Activated CD4-positive, alpha-beta T cell treated with anti-CD3 and anti-CD28 coated beads, Interleukin-2, amount 10 ng/mL, durations not matched to agents 24 days and 14 days (primary cell): ENCODE data around the gene ACTL7B. TPM values are rescaled to one million over a fixed set of nuclear protein-coding genes. Genes with fewer than 3 reads are reported as not detected.
A peak's percentile ranks its signal among the peaks of the same experiment; 100 is the strongest.

ENCODE experiments used
- DNase-seq: peaks from one replicate; pipeline ENCODE4 v3.0.0; 2022
- H3K27ac Mint-ChIP-seq: one replicate; pipeline ENCODE4 v1.8.0; 2022; ENCODE audit warnings: mild to moderate bottlenecking, mixed read lengths
- H3K27me3 Mint-ChIP-seq: one replicate; pipeline ENCODE4 v1.8.0; 2022; ENCODE audit warnings: mixed read lengths
- H3K36me3 Mint-ChIP-seq: one replicate; pipeline ENCODE4 v1.8.0; 2022; ENCODE audit warnings: low read depth, mild to moderate bottlenecking, mixed read lengths
- H3K4me1 Mint-ChIP-seq: one replicate; pipeline ENCODE4 v1.8.0; 2021; ENCODE audit warnings: mixed read lengths
- H3K4me3 Mint-ChIP-seq: one replicate; pipeline ENCODE4 v1.8.0; 2022; ENCODE audit warnings: mild to moderate bottlenecking, moderate library complexity, mixed read lengths
- H3K9me3 Mint-ChIP-seq: one replicate; pipeline ENCODE4 v1.8.0; 2021; ENCODE audit warnings: mixed read lengths
- intact Hi-C: fragments of 100-400 bp; cut with micrococcal nuclease; formaldehyde crosslinking; loops from one replicate; pipeline ENCODE4 v1.15.1; 2023
- total RNA-seq: library from RNA; stranded (reverse); gene quantifications from 2 replicates; pipeline ENCODE4 v1.2.3, GENCODE V29; 2022

ACTL7B gene
- total RNA-seq, 1 donor from 2014 or later: not detected

DNA sequence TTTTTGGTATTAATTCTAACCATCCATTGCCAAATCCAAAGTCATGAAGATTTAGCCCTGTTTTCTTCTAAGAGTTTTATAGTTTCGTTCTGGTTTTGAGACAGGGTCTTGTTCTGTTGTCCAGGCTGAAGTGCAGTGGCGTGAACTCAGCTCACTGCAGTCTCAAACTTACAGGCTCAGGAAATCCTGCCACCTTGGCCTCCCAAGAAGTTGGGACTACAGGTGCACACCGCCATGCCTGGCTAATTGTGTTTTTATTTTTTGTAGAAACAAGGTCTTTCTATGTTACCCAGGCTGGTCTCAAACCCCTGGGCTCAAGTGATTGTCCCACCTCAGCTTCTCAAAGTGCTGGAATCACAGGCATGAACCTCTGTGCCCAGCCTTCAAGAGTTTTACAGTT, 27.3 kb upstream of the ACTL7B start:
- H3K4me3 Mint-ChIP-seq: no peak overlapping the region
- H3K36me3 Mint-ChIP-seq: peaks cover 47% of the 10 kb centered on the region
- no peak overlapping the region for H3K27ac Mint-ChIP-seq
- peaks cover 11% of the 10 kb centered on the region for H3K4me1 Mint-ChIP-seq
- no peaks in the 10 kb centered on the region for H3K27me3 Mint-ChIP-seq
- no peaks in the 10 kb centered on the region for H3K9me3 Mint-ChIP-seq
- intact Hi-C loops: loop anchor here (10.0 kb wide), 1 partner anchor 532 kb away; no protein-coding TSS in a partner anchor
- DNase-seq: no peak

DNA sequence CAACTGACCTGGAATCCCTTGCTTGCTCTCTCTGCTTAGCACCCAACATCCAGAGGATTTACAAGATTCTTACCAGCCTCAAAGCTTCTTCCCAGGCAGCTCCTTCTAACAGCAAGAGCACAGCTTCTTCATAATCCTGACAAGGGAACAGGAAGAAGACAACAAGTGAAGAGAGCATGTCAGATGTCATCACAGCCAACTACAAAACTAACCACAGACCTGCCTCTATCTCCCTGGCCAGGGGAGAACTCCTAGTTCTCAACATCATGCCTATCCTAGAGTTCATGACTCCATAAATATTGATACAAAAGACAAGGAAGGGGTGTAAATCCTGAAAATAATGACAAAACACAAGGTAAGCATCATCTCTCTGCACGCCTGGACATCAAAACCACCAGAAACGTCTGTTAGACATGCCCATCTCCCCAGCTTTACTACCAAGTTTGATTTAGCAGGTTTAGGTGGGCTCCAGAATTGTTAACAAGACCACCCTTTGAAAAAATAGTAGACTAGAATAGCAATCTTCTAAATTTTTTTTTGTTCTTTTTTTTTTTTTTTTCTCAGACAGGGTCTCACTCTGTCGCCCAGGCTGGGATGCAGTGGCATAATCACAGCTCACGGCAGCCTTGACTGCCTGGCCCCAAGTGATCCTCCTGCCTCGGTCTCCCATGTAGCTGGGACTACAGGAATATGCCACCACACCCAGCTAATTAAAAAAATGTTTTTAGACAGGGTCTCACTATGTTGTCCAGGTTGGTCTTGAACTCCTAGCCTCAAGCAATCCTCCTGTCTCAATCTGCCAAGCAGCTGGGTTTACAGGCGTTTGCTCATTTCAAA, 26.5 kb upstream of the ACTL7B start:
- no peak overlapping the region for H3K4me3 Mint-ChIP-seq
- peaks cover 11% of the 10 kb centered on the region for H3K4me1 Mint-ChIP-seq
- H3K27ac Mint-ChIP-seq: peak overlapping the region; percentile 36
- DNase-seq: no peak
- intact Hi-C loops: loop anchor here (10.0 kb wide), 1 partner anchor 533 kb away; no protein-coding TSS in a partner anchor
- no peaks in the 10 kb centered on the region for H3K9me3 Mint-ChIP-seq
- no peaks in the 10 kb centered on the region for H3K27me3 Mint-ChIP-seq
- peaks cover 52% of the 10 kb centered on the region for H3K36me3 Mint-ChIP-seq

DNA sequence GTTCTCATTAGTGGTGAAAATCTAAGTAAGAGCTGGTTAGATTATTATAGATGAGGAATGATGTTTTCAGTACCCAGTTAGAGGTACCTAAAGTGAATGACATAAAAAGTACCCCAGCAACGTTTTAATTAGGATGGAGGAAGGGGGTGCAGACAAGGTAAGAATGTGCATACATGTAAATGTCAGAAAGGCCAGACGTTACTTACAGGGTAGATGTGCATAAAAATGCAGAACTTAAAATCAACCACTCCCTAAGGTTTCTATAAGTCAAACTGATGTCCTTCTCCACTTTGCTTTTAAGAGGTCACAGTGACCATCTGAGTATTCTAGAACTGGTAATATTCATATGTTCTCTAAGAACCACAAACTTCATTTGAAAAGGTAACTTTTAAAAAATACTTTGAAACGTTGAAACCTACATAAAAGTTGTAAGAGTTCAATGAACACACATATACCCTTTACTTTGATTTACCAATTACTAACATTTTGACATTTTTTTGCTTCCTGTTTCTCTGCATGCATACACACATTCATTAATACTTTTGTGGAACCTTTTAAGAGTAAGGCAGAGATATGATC, 25.0 kb upstream of the ACTL7B start:
- peaks cover 3% of the 10 kb centered on the region for H3K4me1 Mint-ChIP-seq
- H3K27ac Mint-ChIP-seq: no peak overlapping the region
- no peak for DNase-seq
- intact Hi-C loops: loop anchor here (10.0 kb wide), 1 partner anchor 534 kb away; no protein-coding TSS in a partner anchor
- H3K36me3 Mint-ChIP-seq: peaks cover 45% of the 10 kb centered on the region
- H3K4me3 Mint-ChIP-seq: no peak overlapping the region
- H3K9me3 Mint-ChIP-seq: no peaks in the 10 kb centered on the region
- H3K27me3 Mint-ChIP-seq: no peaks in the 10 kb centered on the region

DNA sequence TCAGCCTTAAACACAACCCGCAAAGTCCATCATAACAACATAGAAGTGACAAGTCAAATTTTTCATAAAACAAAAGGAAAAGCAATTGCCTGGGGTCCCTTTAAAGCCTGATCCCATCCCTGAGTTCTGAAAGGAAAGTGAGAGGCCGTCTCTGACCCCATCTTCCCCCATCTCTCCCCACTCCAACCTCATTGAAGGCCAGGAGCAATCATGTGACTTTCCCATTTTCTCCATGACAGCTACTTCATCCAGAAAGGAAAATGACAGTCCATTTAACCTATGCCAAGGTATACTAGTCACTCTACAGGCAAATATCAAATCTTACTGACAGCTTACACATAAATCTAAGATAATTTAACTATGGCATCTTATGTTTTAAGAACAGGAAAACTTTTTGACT, 21.7 kb upstream of the ACTL7B start:
- intact Hi-C loops: no loop called here
- H3K4me1 Mint-ChIP-seq: peaks cover 2% of the 10 kb centered on the region
- H3K4me3 Mint-ChIP-seq: no peak overlapping the region
- H3K36me3 Mint-ChIP-seq: peaks cover 57% of the 10 kb centered on the region
- H3K27ac Mint-ChIP-seq: no peak overlapping the region
- no peak for DNase-seq
- no peaks in the 10 kb centered on the region for H3K9me3 Mint-ChIP-seq
- H3K27me3 Mint-ChIP-seq: no peaks in the 10 kb centered on the region

DNA sequence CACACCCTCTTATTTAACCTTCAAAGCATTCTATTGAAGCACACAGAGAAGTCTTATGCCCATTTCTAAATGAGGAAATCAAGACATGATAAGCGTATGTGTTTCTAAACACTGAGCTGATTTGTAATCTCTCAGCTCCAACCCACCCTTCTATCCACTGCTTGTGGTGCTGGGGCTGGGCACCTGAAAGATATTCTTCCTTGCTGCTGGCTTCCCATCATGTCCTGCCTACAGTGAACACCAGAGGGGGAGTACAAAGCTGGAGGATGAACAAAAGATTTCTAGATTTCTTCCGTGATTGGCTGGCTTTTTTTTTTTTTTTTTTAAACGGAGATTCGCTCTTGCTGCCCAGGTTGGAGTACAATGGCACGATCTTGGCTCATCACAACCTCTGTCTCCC, 20.6 kb upstream of the ACTL7B start:
- intact Hi-C loops: no loop called here
- Mint-ChIP-seq H3K27me3 (no peaks in the 10 kb centered on the region), H3K27ac (no peak overlapping the region), H3K9me3 (no peaks in the 10 kb centered on the region), H3K36me3 (peaks cover 62% of the 10 kb centered on the region), H3K4me1 (peaks cover 2% of the 10 kb centered on the region), H3K4me3 (no peak overlapping the region)
- DNase-seq: no peak

DNA sequence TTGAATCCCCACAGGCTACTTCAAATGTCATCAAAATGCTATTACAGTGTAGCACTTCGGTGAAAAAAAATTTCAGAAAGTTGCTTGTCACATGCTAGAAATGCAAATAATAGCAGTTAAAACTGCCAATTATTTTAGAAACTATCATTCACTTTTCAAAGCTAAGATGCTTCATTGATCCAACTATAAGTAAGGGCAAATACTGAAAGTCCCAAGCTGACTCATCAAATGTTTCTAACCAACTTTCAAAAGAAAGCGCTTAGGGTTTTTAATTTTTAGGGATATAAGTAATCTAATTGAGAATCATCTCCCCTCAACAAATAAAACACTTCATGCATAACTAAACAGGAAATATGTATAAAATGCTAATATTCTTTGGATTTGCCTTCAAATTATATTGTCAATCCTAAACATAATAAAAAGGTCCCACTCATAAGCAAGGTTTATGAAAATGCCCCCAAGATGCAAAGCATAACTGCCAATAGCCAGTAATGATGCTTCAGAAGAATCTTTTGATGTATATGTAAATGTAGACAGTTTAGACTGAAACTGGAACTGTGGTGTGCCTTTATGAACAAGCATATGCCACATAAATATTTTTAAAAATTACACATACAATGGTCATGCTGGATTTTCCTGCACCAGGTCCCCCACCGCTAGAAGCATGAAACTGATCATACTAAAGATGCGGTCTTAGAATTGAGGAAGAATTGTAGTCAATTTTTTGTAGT, 18.4 kb upstream of the ACTL7B start:
- Mint-ChIP-seq H3K4me3 (no peak overlapping the region), H3K4me1 (peaks cover 2% of the 10 kb centered on the region), H3K27me3 (no peaks in the 10 kb centered on the region), H3K27ac (no peak overlapping the region), H3K9me3 (peaks cover 4% of the 10 kb centered on the region), H3K36me3 (peaks cover 67% of the 10 kb centered on the region)
- DNase-seq: no peak
- intact Hi-C loops: no loop called here

DNA sequence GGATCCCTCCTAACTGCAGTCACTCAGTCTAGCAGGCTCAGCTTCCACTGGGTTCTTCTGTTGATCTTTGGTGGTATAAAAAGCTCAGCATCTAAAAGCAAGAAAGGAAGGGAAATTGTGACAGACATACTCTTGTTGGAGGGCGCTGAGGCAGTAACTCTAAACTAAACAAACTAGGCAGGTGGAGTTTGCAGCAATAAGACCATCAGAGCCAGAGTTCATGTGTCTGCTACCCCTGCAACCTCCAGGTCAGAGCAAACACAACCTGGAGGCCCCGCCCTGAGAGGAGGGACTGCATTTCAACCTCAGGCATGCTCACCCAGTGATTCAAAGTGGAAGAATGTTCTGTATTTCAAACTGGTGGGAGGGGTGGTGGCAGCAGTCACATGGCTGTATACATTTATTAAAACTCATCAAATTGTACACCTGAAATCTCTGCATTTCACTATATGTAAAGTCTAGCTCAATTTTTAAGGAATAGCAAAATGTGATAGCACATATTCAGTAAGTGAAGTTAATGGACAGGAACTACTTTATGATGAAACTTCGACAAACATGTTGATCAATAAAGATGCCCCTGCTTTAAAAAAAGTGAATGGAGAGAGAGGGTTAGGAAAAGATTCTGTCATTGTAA, 13.4 kb upstream of the ACTL7B start:
- H3K9me3 Mint-ChIP-seq: peaks cover 4% of the 10 kb centered on the region
- no peak for DNase-seq
- H3K4me3 Mint-ChIP-seq: no peak overlapping the region
- H3K4me1 Mint-ChIP-seq: no peaks in the 10 kb centered on the region
- H3K27ac Mint-ChIP-seq: no peak overlapping the region
- H3K36me3 Mint-ChIP-seq: peaks cover 51% of the 10 kb centered on the region
- intact Hi-C loops: no loop called here
- H3K27me3 Mint-ChIP-seq: no peaks in the 10 kb centered on the region

DNA sequence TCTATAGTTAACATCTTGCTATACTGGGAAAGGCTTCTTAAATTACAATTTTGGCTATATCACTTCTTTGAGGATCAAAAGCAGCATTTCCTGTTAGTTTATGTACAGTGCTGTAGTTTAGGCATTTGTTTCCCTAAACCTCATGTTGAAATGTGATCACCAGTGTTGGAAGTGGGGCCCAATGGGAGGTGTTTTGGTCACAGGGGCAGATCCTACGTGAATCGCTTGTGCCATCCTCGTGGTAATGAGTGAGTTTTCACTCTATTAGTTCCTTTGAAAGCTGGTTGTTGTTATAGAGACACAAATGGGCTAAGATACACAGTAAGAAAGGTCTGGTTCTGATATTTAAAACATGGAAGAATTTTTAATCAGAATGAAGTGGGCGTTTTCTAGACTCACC, 12.0 kb upstream of the ACTL7B start:
- H3K27ac Mint-ChIP-seq: no peak overlapping the region
- intact Hi-C loops: no loop called here
- no peaks in the 10 kb centered on the region for H3K27me3 Mint-ChIP-seq
- no peaks in the 10 kb centered on the region for H3K4me1 Mint-ChIP-seq
- peaks cover 4% of the 10 kb centered on the region for H3K9me3 Mint-ChIP-seq
- H3K36me3 Mint-ChIP-seq: peaks cover 41% of the 10 kb centered on the region
- H3K4me3 Mint-ChIP-seq: no peak overlapping the region
- DNase-seq: no peak

DNA sequence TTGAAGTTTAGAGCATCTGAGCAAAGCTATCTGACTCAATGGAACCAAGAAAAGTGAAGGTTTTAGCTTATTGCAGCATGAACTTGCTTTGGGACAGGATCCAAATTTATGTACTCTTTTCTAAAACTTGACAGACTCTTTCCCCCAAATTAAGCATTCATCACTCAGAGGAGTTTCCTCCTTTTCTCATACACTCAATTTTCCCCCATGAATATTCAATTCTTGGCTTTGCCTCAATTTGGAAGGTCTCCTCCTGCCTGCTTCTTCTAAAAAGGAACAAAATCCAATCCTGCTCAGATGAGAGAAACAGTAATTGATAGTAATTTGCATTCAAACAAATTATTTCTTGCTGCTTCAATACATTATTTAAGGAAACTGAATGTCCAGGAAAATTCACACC, 11.3 kb upstream of the ACTL7B start:
- DNase-seq: no peak
- intact Hi-C loops: no loop called here
- Mint-ChIP-seq H3K27me3 (no peaks in the 10 kb centered on the region), H3K4me1 (no peaks in the 10 kb centered on the region), H3K9me3 (peaks cover 4% of the 10 kb centered on the region), H3K27ac (no peak overlapping the region), H3K36me3 (peaks cover 36% of the 10 kb centered on the region), H3K4me3 (no peak overlapping the region)

DNA sequence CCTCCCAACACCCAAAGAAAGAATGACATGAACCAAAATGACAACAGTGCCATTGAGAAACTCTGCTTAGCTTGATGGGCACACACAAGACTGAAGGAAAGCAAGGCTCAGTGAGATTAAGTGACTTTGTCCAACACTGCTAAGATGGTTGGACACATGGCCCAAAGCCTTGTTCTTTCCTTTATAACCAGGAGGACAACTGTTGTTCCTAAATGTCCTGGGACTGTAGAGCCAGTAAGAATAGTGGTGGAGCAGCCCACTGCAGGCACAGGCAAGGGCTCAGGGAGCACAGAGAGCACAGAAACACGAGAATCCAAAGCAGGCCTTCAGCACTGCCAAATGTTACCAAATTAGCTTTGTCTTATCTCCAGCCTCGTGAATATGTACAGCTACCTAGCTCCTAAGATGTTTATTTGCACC, 10.2 kb upstream of the ACTL7B start:
- intact Hi-C loops: no loop called here
- DNase-seq: no peak
- H3K27ac Mint-ChIP-seq: no peak overlapping the region
- H3K9me3 Mint-ChIP-seq: peaks cover 2% of the 10 kb centered on the region
- H3K27me3 Mint-ChIP-seq: no peaks in the 10 kb centered on the region
- no peak overlapping the region for H3K4me3 Mint-ChIP-seq
- no peaks in the 10 kb centered on the region for H3K4me1 Mint-ChIP-seq
- H3K36me3 Mint-ChIP-seq: peaks cover 26% of the 10 kb centered on the region

DNA sequence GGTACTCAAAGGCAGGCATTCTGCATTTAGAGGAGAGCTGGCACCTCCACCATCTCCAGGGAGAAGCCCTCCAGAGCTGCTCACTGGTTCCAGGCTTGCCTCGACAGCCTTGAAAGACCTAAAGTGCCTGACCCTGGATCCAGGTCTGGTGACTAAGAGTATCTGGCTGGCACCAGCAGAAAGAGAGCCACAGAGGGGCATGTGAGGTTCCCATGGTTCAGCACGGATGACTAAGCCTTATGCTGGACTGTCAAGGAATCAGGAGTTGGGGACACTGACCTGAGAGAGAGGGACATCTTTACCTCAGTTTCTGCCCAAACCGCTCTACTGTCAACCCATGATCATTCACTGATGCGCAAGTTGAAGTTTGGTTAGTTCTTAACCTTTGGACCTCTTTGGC, 9.3 kb upstream of the ACTL7B start:
- intact Hi-C loops: no loop called here

DNA sequence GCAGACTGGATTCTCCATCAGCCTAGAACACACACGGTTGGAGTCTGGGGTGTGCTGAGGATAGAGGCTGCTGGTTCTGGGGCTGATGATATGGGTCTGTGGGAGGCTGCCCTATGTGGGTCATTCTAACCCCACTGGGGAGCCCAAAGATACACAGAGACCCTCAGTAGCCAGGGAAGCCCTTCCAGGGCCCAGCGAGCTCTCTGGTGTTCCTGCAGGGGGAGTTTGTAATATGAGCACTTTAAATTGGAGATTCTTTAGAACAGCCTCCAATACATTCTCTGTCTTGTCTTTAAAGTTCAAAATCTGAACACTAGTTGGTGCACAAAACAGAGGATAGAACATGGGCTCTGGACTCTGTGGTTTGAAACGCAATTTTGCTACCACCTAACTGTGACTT, 8.7 kb upstream of the ACTL7B start:
- H3K4me1 Mint-ChIP-seq: peaks cover 2% of the 10 kb centered on the region
- peaks cover 17% of the 10 kb centered on the region for H3K36me3 Mint-ChIP-seq
- no peaks in the 10 kb centered on the region for H3K9me3 Mint-ChIP-seq
- no peak for DNase-seq
- no peak overlapping the region for H3K4me3 Mint-ChIP-seq
- intact Hi-C loops: no loop called here
- H3K27ac Mint-ChIP-seq: no peak overlapping the region
- no peaks in the 10 kb centered on the region for H3K27me3 Mint-ChIP-seq

More for the DNA sequence above, 9.3 kb upstream of the ACTL7B start:
- no peaks in the 10 kb centered on the region for H3K9me3 Mint-ChIP-seq
- no peaks in the 10 kb centered on the region for H3K4me1 Mint-ChIP-seq
- peaks cover 19% of the 10 kb centered on the region for H3K36me3 Mint-ChIP-seq
- H3K27ac Mint-ChIP-seq: no peak overlapping the region
- H3K4me3 Mint-ChIP-seq: no peak overlapping the region
- H3K27me3 Mint-ChIP-seq: no peaks in the 10 kb centered on the region
- DNase-seq: no peak

DNA sequence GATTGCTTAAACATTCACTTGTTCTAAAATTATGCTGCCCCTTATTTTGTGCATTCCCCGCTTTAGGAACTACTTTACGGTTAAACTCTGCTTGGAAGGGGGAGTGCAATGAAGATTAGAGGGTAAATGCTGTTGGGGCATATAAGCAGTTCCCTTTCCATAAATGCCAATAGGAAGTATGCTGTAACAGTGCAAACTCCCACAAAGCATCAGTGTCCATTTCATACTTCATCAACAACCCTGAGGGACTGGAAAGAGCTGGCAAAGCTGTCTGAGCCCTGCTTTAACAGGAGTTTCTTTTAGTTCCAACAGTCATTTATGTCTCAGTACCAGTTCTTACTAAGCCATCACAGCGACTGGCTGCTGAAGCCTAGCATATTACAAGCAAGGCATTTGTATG, 8.1 kb upstream of the ACTL7B start:
- DNase-seq: no peak
- H3K27ac Mint-ChIP-seq: no peak overlapping the region
- H3K4me1 Mint-ChIP-seq: peaks cover 2% of the 10 kb centered on the region
- H3K9me3 Mint-ChIP-seq: no peaks in the 10 kb centered on the region
- no peaks in the 10 kb centered on the region for H3K27me3 Mint-ChIP-seq
- peaks cover 13% of the 10 kb centered on the region for H3K36me3 Mint-ChIP-seq
- H3K4me3 Mint-ChIP-seq: no peak overlapping the region
- intact Hi-C loops: no loop called here

DNA sequence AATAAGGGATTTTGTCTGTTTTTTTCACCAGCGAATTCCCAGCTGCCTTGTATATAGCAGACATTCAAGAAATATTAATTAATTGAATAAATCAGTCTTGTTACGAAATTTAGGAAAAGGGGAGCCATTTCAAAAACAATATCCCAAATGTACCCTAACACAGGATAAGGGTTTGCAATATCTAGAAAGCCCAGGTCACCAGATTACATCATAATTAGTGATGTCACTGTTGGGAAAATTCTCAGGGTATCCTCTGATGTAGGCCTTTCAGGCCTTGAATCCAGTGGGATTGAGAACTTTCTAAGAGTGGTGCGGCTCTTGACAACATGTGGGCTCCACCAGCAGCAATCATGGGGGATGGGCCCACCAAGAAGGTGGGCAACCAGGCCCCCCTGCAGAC, 6.2 kb upstream of the ACTL7B start, which contains the start of gene ACTL7A:
Gene ACTL7A, plus strand, starts transcription at position 270 of the 400 bp plus-strand sequence. Its CDS starts 57 bp downstream, at position 327.
- Mint-ChIP-seq H3K36me3 (no peaks in the 10 kb centered on the region), H3K4me1 (peaks cover 2% of the 10 kb centered on the region), H3K27ac (no peak within 1 kb of the TSS), H3K27me3 (no peaks in the 10 kb centered on the region), H3K9me3 (no peaks in the 10 kb centered on the region), H3K4me3 (no peak within 1 kb of the TSS)
- intact Hi-C loops: no loop called here
- DNase-seq: no peak
